Fibroblast of pulmonary artery (primary cell): ENCODE data around the gene TCF21.

Source experiments
- DNase-seq: peaks from one replicate; pipeline ENCODE4 v3.0.0-alpha.2; 2010; ENCODE audit warnings: low read depth
- H3K4me3 ChIP-seq: replicated peaks from 2 replicates; pipeline ENCODE4 v1.5.1; 2011; ENCODE audit warnings: low read depth, mild to moderate bottlenecking, control low read depth, low read length, moderate library complexity
- CTCF ChIP-seq: IDR thresholded peaks from 2 replicates; pipeline ENCODE4 v1.5.1; 2011; ENCODE audit warnings: mild to moderate bottlenecking, control low read depth, low read length, inconsistent platforms; ENCODE audit errors: missing control alignments

TCF21 gene

DNA sequence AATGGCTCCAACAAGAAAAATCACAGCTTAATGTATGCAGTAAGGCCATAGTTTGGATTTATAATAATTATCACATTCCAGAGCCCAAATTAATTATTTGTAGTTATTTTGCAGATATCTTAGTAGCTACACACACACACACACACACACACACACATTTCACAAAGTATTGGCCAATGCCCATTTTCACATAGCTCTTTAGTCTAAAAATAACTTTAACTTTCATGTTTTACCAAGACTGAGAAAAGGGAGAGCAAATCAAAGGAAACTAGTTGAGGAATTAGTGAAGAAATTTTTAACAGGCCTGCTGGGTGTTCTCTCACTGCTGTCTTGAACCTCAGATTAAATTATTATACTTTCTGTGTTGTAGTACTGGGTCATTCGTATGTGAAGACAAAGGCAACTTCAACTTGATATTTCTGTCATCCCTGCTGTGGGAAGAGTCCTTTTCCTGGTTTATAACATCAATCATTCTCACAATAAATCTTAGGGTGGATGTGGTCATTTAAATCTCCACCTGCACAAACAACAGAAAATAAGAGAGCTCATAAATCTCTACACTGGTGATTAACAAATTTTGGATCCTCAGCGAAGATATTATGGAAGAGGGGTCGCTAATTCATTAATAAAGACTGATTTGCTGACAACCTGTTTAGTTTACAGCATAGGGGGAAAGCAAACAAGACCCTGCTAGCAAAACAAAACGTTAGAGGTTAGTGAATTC is 1.6 kb upstream of the TCF21 start:
- no peak for DNase-seq
- no peak overlapping the region for H3K4me3 ChIP-seq
- TF ChIP-seq CTCF, result no peak

- no peak for TF ChIP-seq CTCF
- no peak overlapping the region for H3K4me3 ChIP-seq
- no peak for DNase-seq
Observed at GRCh38 chr6:133887880-133888230, 1.1 kb upstream of the TCF21 start.

DNA sequence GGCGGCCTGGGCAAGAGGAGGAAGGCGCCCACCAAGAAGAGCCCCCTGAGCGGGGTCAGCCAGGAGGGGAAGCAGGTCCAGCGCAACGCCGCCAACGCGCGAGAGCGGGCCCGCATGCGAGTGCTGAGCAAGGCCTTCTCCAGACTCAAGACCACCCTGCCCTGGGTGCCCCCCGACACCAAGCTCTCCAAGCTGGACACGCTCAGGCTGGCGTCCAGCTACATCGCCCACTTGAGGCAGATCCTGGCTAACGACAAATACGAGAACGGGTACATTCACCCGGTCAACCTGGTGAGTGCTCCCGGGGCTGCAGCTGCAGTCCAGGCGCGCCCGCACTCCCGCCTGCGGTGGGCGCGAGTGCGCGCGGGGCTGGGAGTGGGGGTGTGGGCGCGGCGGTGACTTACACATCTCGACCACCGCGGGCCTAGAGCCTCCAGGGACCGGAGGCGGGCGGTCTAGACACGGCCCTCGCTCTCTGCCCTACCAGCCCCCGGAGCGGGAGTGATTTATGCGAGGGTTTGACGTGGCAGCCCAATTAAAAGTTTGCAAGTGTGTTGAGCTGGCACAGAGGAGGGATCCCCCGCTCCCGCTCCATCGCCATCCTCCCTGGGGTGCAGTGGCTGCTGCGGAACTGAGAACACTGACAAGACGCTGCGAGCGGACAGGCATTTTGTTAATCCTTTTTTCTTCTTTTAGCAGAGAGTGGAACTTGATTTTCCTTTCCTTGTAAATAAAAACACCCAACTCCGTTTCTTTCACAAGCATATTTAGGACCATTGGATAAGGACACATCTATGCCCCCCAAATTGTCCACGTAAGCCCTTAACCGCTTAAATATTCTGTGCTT is 867 bp downstream of the TCF21 start:
- peak; percentile 28 for TF ChIP-seq CTCF
- H3K4me3 ChIP-seq, result peak overlapping the region; percentile 73
- DNase-seq, result peak; percentile 68

DNA sequence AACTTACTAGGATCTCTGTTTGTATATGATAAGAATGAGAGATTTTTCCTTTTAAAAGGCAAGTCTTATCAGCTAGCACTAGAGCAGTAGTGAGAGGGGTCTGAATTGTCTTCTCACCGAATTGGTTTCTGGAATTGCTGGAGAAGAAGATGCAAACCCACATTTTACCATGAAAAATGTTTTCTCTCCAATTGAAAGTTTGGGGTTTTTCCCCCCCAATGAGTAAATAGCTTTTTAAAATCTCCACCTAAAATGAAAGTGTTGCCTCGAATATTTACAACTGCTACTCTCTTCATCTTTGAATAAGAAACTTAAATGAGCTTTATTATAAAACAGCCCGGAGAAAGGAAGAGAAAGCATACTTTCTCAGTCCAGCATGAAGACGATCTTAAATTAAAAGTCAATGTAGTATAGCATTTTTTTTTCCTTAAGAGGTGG is 1.8 kb downstream of the TCF21 start:
- H3K4me3 ChIP-seq, result peak overlapping the region; percentile 73
- TF ChIP-seq CTCF, result no peak
- no peak for DNase-seq

DNA sequence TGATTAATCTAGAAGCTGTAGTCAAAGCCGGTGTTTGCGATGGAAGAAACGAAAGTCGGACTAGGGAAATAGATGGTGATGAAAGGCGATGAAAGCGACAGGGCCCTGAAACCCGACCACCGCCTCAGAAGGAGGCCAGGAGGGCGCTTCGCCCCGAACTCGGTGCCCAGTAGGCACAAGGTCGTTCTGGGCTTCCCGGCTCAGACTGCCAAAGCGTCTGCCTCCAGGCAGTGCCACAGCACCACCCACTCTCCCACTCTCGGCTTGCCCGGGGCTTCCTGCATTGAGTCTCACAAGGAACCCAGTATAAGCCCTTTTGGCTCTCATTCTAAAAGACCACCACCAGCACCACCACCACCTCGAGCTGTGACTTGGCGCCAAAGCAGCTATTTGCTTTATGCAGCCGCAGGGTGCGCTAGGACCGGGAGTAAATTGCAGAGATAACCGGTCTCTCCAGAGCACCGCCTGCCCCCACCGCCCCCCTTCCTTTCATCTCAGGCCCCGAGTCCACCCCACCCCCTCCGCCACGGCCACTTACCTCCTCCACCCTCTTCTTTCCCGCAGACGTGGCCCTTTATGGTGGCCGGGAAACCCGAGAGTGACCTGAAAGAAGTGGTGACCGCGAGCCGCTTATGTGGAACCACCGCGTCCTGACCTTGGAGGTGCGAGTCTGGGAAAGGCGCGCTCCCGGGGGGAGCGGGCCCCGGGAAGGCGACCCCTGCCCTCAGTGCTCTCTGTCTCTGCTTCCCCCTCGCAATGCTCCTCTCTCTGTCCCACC is 2.4 kb downstream of the TCF21 start:
- TF ChIP-seq CTCF, result no peak
- DNase-seq, result peak; percentile 52
- peak overlapping the region; percentile 73 for H3K4me3 ChIP-seq

- DNase-seq, result no peak
- TF ChIP-seq CTCF, result no peak
- peak overlapping the region; percentile 73 for H3K4me3 ChIP-seq
Observed at GRCh38 chr6:133891927-133892812, 3.3 kb downstream of the TCF21 start.
